HG03095 (cell line): ENCODE measurements around the gene EBI3.
A peak's percentile ranks its signal among the peaks of the same experiment; 100 is the strongest.
"Not testable (repeated sequence)": the region's sequence is repeated elsewhere in the genome, so short reads cannot be mapped to it uniquely, and the experiment has no call there.

Experiments
- ATAC-seq: cut with Tn5 transposase; IDR thresholded peaks from one replicate; pipeline ENCODE4 v1.9.1; 2021; ENCODE audit warnings: moderate library complexity; ENCODE audit not compliant: unreplicated experiment

Gene EBI3

DNA sequence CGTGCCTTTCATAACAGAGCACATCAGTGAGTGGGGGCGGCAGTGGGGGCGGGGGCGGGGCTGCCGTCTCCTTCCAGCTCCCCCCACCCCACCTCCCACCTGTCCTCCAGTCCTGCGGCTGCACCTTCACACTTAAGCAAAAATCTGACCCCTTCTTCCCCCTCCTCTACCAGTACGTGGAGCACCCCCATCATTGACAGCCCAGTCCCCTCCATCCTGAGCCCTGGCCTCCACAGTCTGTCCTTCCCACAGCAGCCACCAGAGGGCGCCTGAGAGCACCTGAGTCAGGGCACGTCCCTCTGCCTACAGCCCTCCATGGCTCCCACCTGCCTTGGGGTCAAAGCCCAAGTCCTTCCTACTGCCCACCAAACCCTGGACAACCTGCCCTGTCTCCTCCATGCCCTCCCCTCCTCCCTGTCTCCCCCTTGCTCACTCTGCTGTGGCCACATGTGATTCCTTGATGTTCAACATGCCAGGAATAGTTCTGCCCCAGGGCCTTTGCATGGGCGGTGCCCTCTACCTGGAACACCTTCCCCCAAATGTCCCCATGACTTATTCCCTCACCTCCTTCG, 4.0 kb downstream of the EBI3 start:
- no peak for ATAC-seq

DNA sequence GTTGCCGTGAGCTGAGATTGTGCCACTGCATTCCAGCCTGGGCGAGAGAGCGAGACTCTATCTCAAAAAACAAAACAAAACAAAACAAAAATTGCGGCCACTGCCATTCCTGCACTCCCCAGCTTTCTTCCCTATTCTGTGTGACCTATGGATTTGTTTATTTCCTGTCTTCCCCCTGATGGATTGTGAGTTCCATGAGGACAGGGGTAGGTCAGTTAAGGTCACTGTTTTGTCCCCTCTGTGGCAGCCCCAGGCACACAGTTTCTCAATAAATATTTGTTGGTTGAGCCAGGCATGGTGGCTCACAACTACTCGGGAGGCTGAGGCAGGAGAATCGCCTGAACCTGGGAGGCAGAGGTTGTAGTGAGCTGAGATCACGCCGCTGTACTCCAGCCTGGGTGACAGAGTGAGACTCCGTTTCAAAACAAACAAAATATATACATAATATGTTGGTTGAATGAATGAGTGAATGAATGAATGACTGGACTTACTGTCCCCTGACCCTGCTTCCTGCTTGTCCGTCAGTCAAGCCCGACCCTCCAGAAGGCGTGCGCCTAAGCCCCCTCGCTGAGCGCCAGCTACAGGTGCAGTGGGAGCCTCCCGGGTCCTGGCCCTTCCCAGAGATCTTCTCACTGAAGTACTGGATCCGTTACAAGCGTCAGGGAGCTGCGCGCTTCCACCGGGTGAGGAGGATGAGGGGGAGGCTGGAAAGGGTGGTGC, 5.0 kb downstream of the EBI3 start:
- no peak for ATAC-seq

DNA sequence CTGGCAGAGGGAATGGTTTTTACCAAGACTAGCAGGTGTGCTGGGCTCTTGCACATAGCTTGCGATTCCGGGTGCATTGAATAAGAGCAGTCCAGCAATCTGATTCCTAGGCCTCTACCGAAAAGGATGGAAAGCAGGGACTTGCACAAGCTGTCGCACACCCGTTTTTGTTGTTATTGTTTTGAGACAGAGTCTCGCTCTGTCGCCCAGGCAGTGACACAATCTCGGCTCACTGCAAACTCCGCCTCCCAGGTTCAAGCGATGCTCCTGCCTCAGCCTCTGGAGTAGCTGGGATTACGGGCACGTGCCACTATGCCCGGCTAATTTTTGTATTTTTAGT, 5.5 kb downstream of the EBI3 start:
- ATAC-seq = no peak

DNA sequence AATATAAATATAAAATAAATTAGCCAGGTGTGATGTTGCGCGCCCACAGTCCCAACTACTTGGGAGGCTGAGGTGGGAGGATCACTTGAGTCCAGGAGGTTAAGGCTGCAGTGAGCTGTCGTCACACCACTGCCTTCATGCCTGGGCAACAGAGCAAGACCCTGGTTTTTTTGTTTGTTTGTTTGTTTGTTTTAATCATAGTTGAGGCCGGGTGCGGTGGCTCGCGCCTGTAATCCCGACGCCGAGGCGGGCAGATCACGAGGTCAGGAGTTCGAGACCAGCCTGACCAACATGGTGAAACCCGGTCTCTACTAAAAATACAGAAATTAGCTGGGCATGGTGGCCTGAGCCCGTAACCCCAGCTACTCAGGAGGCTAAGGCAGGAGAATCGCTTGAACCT, 8.2 kb downstream of the EBI3 start:
- ATAC-seq = not testable (repeated sequence)

DNA sequence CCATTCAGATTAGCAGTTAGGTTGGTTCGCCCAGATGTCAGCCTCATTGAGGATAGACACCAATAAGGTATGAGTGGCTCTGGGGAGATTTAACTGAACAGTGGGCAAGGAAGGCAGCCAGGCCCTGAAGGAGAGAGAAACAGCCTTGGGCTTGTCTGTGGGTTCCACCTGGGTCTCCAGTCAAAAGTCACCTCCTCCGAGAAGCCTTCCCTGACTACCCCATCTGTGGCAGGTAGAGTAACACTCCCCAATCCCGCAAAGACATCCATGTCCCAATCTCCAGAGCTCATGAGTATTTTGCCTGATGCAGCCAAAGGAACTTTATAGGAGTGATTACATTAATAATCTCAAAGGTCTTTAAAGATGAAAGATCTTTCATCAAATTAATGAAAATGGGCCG, 9.5 kb downstream of the EBI3 start:
- ATAC-seq = no peak

DNA sequence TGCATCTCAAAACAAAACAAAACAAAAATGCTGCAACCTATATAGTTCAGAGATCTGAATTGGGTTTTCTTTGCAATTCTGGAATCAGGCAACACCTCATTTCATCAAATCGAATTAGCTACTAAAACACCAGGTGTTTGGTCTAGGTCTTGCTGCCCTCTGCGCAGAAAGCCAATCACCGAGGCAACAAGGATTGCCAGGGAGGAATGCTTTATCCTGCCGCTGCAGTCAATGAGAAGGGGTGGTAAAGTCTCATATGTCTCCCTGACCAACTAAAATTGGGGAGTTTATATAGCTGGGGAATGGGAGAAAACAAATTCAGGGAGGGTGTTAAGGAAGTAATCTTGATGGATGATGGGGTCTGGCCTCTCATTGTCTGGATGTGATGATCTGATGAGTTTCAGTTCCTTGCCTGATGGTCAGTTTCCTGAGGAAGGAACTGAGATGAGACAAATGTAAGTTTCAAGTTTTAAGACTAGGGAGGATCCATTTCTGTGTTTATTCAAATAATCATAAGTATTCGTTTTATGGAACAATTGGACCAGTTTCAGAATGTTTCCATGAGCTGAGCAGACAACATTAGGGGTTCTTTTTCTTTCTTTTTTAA, 12.6 kb downstream of the EBI3 start:
- no peak for ATAC-seq

DNA sequence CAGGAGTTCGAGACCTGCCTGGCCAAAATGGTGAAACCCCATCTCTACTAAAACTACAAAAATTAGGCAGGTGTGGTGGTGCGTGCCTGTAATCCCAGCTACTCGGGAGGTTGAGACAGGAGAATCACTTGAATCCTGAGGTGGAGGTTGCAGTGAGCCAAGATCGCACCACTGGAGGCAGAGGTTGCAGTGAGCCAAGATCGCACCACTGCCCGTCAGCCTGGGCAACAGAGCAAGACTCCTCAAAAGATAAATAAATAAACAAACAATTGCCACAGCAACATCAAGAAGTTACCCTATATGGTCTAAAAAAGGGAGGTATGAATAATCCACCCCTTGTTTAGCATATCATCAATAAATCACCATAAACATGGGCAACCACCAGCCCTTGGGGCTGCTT, 16.6 kb downstream of the EBI3 start:
- not testable (repeated sequence) for ATAC-seq

DNA sequence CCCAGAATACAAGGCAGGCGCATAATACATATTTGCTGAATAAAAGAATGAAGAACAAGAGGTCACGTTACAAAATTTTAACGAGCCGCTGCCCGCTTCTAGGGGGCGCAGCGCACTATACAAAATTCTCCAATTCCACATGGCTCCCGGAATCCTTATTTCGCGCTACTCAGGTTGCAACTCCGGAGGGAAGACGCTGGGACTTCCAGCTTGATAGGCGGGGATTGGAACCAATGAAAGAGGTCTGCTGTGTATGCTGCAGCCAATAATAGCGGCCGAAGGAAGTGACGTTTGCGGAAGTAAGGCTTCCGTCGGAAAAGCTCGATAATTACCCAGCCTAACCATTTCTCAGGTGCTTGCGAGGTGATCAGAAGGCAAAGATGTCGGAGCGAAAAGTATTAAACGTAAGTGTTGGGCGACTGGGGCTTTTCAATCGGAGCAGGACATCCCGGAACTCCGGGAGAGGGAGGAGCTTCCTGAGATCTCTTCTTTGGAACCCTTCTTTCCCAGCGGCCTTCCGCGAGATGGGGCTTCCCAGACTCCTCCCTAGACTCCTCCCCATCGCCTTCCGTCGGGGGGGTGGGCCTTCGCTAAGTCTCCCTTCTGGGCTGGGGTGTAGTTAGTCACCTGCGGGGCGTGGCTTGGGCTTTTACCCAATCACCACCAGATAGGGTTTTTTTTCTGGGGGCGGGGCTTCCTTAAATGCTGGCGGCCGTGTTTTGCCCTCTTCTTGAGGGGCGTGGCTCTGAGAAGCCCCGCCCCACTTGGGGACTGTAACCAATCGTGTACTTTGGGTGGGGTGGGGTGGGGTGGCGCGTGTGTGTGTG, 17.7 kb downstream of the EBI3 start, which contains the start of gene YJU2:
Gene YJU2 (plus strand): TSS at position 314 of the 827 bp plus-strand sequence. CDS start 67 bp downstream, at position 381.
- peak; percentile 72 for ATAC-seq

DNA sequence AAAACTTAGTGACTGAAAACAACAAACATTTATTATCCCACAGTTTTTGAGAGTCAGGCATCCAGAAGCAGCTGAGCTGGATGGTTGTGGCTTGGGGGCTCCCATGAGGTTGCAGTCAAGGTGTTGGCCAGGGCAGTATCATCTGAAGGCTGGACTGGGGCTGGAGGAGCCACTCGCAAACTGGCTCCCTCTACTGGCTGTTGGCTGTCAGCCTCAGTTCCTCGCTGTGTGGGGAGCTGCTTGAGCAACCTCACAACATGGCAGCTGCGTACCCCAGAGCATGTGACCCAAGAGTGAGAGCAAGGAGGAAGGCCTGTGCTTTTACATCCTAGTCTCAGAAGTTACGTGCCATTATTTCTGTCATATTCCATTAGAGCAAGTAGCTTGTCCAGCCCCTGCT, 27.2 kb downstream of the EBI3 start:
- no peak for ATAC-seq

DNA sequence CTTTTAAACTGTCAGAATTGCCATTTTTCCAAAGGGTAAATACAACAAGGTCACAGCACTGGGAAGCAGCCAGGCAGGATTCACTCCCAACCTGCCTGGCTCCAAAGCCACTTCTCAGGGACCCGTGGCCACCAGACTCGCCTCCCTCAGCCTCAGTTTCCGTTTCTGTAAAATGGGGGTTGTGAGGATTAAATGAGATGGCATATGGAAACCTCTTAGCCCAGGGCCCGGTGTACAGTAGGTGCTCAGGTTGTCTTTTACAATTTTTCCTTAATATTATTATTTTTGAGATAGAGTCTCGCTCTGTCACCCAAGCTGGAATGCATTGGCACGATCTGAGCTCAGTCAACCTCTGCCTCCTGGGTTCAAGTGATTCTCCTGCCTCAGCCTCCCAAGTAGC, 27.7 kb downstream of the EBI3 start:
- ATAC-seq = no peak

DNA sequence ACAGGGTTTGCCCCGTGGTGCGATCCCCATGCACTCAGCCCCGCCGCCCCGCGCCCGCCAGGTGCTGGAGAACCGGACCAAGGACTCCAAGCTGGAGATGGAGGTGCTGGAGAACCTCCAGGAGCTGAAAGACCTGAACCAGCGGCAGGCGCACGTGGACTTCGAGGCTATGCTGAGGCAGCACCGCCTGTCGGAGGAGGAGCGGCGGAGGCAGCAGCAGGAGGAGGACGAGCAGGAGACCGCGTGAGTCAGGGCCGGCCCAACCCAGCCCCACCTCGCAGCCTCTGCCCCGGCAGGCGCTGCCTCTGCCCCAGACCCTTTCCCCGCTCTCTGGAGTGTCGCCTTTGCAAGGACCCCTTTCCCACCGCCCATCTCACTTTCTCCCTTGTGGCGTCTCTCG, 28.9 kb downstream of the EBI3 start:
- no peak for ATAC-seq

DNA sequence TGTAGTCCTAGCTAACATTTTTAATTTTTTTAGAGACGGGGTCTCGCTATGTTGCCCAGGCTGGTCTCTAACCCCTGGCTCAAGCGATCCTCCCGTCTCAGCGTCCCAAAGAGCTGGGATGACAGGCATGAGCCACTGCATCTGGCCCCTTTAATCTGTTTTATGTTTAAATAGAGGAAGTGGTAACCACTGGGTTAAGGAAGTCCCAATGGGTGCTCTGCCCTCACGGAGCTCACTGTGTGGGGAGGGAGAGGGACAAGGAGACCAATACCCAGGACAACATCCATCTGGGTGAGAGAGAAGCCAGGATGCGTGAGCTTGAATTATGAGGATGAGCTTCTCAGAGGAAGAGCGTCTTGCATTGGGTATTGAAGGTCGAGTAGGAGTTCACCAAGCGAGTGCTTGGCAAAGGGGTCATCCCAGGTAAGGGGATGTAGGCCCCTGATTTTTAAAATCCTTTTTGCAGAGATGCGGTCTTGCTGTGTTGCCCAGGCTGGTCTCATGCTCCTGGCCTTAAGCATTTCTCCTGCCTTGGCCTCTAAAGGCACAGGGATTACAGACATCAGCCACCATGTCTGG, 31.4 kb downstream of the EBI3 start:
- no peak for ATAC-seq

DNA sequence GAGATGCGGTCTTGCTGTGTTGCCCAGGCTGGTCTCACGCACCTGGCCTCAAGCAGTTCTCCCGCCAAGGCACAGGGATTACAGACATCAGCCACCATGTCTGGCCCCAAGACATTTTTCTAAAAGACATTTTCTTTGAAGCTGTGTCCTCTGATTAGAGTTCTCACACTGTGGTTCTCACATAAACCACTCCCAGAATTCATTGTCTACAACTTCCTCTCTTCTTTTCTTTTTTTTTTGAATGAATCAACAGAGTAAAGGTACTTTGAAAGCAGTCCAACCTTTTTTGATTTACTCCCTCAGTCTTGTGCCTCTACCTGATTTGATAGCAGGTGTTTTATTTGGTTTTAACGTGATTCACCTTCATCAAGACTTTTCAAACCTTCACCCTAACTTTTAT, 35.5 kb downstream of the EBI3 start:
- ATAC-seq = no peak

DNA sequence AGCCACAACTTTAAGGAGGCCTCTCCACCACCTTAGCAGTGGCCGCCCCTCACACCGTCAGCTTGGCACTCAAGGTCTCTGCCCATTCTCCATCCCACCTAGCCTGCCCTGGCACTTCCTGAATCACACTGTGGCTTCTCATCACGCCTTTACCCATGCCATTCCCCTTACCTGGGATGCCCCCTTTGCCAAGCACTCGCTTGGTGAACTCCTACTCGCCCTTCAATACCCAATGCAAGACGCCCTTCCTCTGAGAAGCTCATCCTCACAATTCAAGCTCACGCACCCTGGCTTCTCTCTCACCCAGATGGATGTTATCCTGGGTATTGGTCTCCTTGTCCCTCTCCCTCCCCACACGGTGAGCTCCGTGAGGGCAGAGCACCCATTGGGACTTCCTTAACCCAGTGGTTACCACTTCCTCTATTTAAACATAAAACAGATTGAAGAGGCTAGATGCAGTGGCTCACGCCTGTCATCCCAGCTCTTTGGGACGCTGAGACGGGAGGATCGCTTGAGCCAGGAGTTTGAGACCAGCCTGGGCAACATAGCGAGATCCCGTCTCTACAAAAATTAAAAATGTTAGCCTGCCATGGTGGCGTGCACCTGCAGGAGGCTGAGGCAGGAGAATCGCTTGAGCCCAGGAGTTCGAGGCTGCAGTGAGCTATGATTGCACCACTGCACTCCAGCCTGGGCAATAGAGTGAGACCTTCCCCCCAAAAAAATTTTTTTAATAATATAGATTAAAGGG, 37.1 kb downstream of the EBI3 start:
- no peak for ATAC-seq

DNA sequence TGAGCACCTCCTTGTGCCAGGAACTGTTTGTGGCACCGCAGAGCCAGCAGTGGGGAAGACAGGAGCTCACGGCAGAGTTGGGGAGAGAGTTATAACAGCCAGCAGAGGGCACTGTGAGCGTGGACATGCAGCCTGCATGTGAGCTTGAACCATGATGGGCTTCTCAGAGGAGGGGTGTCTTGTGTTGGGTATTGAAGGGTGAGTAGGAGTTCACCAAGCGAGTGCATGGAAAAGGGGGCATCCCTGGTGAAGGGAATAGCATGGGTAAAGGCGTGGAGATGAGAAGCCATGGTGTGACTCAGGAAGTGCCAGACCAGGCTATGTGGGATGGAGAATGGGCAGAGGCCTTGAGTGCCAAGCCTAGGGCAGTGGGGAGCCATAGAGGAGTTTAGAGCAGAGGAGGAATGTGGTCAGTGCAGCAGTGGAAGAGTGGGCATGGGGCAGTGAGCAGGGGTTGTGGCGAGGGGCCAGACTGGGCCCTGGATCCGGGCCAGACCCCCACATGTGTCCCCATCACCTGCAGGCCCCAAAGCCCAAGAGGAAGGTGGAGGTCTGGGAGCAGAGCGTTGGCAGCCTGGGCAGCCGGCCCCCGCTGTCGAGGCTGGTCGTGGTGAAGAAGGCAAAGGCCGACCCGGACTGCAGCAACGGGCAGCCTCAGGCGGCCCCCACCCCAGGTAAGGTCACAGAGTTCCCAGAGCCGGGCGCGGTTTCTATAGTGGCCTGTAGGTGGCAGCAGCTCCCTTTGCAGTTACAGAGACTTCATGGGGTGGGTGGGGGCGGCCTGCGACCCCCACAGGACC, 38.0 kb downstream of the EBI3 start:
- ATAC-seq = no peak

DNA sequence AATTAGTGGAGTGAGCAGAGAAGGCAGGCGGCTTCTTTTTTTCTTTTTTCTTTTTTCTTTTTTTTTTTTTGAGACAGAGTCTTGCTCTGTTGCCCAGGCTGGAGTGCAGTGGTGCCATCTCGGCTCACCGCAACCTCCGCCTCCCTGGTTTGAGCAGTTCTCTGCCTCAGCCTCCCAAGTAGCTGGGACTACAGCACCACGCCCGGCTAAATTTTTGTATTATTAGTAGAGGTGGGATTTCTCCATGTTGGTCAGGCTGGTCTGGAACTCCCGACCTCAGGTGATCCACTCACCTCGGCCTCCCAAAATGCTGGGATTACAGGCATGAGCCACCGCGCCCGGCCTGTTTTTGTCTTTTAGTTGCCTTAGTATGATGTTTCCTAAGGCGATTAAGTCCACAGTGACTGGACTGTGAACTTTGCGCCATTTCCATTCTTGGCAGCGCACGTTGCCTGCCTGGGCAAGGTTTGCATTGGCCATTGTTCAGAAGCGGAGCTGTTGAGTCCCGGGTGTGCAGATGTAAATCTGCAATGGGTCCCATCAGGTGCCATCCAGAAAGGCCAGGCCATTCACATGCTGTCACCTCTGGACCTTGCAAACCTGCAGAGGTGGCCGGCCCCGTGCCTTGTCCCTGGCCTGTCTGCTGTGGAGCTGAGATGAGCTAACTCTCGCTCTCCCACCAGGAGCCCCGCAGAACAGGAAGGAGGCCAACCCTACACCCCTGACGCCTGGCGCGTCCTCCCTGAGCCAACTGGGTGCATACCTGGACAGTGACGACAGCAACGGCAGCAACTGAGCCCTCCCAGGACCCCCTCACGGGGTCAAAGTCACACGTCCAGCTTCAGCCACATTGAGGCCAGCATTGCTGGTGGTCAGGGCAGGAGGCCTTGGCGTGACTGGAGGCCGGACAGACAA, 38.8 kb downstream of the EBI3 start:
- ATAC-seq = no peak

DNA sequence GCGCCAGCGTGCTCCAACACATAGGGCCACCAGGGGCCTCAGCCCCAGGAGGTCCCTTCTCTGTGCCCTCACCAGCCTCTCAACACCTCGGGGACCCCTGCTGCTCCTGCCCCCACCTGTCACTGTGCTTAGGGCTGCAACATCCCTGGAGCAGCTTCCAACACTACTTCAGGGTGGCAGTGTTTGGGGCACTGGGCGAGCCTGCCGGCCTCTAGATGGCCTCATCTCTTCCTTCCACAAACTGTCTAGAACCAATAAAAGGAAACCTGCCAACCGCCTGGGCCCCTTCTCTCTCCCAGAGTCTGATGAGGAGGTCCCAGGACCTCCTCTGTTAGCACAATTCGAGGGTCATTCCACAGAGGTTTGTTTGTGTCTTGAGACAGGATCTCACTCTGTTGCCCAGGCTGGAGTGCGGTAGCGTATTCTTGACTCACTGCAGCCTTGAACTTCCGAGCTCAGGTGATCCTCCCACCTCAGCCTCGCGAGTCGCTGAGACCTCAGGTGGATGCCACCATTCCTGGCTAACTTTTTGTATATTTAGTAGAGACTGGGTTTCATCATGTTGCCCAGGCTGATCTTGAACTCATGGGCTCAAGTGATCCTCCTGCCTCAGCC, 39.6 kb downstream of the EBI3 start:
- no peak for ATAC-seq

DNA sequence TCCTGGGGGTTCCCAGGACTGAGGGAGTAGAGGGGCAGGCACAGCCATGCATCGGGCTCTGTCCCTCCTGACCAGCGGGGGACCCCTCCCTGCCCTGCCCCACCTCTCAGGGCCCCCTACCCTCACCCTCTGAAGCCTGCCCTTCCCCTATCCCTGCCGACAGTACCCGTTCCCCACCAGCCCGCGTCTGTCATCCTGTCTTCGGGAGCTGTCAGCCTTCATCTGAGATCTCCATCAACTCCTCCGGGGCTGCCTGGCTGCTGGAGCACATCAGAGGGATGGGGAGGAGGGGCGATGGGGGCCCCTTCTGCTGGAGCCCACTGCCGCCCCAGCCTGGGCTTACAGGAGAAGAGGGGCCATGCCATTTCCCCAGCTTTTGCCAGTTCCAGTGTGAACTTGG, 43.6 kb downstream of the EBI3 start:
- no peak for ATAC-seq
